Upper lobe of right lung (tissue), 1 donor: ENCODE data around the gene PAIP1. TPM values are rescaled to one million over a fixed set of nuclear protein-coding genes. Genes with fewer than 3 reads are reported as not detected.
"Not testable (repeated sequence)": the region's sequence is repeated elsewhere in the genome, so short reads cannot be mapped to it uniquely, and the experiment has no call there.

Experiments
- ATAC-seq: fragments of 200-7000 bp; cut with Tn5 transposase; one replicate; pipeline ENCODE4 v1.9.1; 2020; ENCODE audit warnings: mild to moderate bottlenecking, moderate library complexity
- DNase-seq: peaks from one replicate; pipeline ENCODE4 v3.0.0-alpha.2; 2020
- H3K27ac ChIP-seq: fragments of 200-600 bp; one replicate; pipeline ENCODE4 v1.8.0; 2022
- H3K27me3 ChIP-seq: fragments of 200-600 bp; one replicate; pipeline ENCODE4 v1.8.0; 2022; ENCODE audit warnings: mild to moderate bottlenecking
- H3K36me3 ChIP-seq: fragments of 200-600 bp; one replicate; pipeline ENCODE4 v1.8.0; 2022
- H3K4me1 ChIP-seq: fragments of 200-600 bp; one replicate; pipeline ENCODE4 v1.8.0; 2022
- H3K4me3 ChIP-seq: fragments of 200-600 bp; one replicate; pipeline ENCODE4 v1.8.0; 2022; ENCODE audit warnings: mild to moderate bottlenecking
- H3K9me3 ChIP-seq: fragments of 200-600 bp; one replicate; pipeline ENCODE4 v1.8.0; 2022
- intact Hi-C: fragments of 100-400 bp; cut with DNase I; formaldehyde crosslinking; loops from one replicate; pipeline ENCODE4 v1.11.0; 2022
- total RNA-seq: library from RNA; stranded (reverse); fragmentation: NEBNext Ultra II Directional; extraction: Animal tissue kit (Norgen Biotek cat#: 25700); gene quantifications from one replicate; pipeline ENCODE4 v1.2.1, GENCODE V29; 2021
- TF ChIP-seq, protein P1 (sequence below): fragments of 200-600 bp; IDR thresholded peaks from one replicate; pipeline ENCODE4 v1.8.0; 2022; ENCODE audit warnings: antibody characterized with exemption
- donor health status: DM: no; HTN: yes; CAD: no; lungs with severe emphysema.

The PAIP1 gene
- total RNA-seq, 1 donor from 2014 or later = 82.3 TPM

GRCh38 chr5:43514025-43514424, 42.9 kb downstream of the PAIP1 start:
- H3K9me3 ChIP-seq = no peaks in the 10 kb centered on the region
- no peaks in the 10 kb centered on the region for H3K36me3 ChIP-seq
- no peak for ATAC-seq
- peaks cover 12% of the 10 kb centered on the region for H3K4me1 ChIP-seq
- no peaks in the 10 kb centered on the region for H3K27me3 ChIP-seq
- TF ChIP-seq, protein P1, sequence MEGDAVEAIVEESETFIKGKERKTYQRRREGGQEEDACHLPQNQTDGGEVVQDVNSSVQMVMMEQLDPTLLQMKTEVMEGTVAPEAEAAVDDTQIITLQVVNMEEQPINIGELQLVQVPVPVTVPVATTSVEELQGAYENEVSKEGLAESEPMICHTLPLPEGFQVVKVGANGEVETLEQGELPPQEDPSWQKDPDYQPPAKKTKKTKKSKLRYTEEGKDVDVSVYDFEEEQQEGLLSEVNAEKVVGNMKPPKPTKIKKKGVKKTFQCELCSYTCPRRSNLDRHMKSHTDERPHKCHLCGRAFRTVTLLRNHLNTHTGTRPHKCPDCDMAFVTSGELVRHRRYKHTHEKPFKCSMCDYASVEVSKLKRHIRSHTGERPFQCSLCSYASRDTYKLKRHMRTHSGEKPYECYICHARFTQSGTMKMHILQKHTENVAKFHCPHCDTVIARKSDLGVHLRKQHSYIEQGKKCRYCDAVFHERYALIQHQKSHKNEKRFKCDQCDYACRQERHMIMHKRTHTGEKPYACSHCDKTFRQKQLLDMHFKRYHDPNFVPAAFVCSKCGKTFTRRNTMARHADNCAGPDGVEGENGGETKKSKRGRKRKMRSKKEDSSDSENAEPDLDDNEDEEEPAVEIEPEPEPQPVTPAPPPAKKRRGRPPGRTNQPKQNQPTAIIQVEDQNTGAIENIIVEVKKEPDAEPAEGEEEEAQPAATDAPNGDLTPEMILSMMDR = no peak
- DNase-seq = no peak
- no peak overlapping the region for H3K27ac ChIP-seq
- peak overlapping the region; percentile 73 for H3K4me3 ChIP-seq
- intact Hi-C loops = no loop called here

- H3K36me3 ChIP-seq, H3K27ac ChIP-seq, H3K4me3 ChIP-seq, H3K9me3 ChIP-seq, DNase-seq, H3K27me3 ChIP-seq, ATAC-seq, intact Hi-C loops: not testable (repeated sequence)
- peaks cover 11% of the 10 kb centered on the region for H3K4me1 ChIP-seq
Measured at GRCh38 chr5:43511062-43511461, 45.8 kb downstream of the PAIP1 start.

- H3K4me3 ChIP-seq = no peak overlapping the region
- TF ChIP-seq, protein P1 = no peak
- ATAC-seq = no peak
- H3K9me3 ChIP-seq = no peaks in the 10 kb centered on the region
- H3K27me3 ChIP-seq = no peaks in the 10 kb centered on the region
- H3K4me1 ChIP-seq = no peaks in the 10 kb centered on the region
- no peak for DNase-seq
- intact Hi-C loops = no loop called here
- no peaks in the 10 kb centered on the region for H3K36me3 ChIP-seq
- H3K27ac ChIP-seq = no peak overlapping the region
Measured at GRCh38 chr5:43498581-43498980, 58.3 kb downstream of the PAIP1 start.

DNA sequence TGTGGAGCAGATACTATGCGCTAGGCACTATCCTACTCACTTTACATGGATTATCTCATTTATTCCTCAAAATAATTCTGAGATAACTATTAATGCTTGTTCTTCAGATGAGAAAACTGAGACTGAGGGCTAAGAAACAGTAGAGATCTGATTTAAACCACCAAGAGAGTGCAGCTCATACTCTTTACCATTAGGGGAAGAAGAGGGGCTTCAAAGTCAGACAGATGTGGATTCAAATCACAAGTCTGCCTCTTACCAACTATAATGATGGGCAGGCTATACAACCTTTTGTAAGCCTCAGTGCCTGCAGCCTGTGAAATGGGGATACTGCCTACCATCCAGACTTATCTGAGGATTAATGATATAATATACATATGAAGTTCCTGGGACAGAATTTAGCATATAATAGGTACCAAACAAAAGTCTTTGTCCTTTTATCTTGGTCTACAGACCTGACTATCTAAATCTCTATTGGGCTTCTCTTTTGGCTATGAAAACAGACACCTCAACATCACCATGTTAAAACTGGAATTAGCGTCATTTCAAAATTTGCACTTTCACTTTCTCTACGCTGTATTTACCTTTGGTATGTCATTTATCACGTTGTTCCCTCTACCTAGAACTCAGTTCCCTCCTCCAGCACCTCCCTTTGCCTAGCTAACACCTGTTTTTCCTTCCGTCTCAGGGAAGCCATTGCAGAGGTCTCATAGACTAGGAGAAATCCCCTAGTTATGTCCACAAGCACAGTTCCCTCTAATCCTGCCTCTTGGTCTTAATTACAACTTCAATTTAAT, 59.4 kb downstream of the PAIP1 start:
- no peak overlapping the region for H3K27ac ChIP-seq
- H3K9me3 ChIP-seq = no peaks in the 10 kb centered on the region
- H3K36me3 ChIP-seq = no peaks in the 10 kb centered on the region
- no peak for DNase-seq
- TF ChIP-seq, protein P1 = no peak
- ATAC-seq = no peak
- intact Hi-C loops = no loop called here
- no peak overlapping the region for H3K4me3 ChIP-seq
- H3K4me1 ChIP-seq = no peaks in the 10 kb centered on the region
- no peaks in the 10 kb centered on the region for H3K27me3 ChIP-seq

GRCh38 chr5:43491326-43491725, 65.6 kb downstream of the PAIP1 start:
- Histone ChIP-seq H3K4me1 (no peaks in the 10 kb centered on the region), H3K27ac (no peak overlapping the region), H3K9me3 (no peaks in the 10 kb centered on the region), H3K27me3 (no peaks in the 10 kb centered on the region), H3K36me3 (no peaks in the 10 kb centered on the region), H3K4me3 (no peak overlapping the region)
- ATAC-seq = no peak
- intact Hi-C loops = no loop called here
- DNase-seq = no peak
- TF ChIP-seq, protein P1 = no peak

DNA sequence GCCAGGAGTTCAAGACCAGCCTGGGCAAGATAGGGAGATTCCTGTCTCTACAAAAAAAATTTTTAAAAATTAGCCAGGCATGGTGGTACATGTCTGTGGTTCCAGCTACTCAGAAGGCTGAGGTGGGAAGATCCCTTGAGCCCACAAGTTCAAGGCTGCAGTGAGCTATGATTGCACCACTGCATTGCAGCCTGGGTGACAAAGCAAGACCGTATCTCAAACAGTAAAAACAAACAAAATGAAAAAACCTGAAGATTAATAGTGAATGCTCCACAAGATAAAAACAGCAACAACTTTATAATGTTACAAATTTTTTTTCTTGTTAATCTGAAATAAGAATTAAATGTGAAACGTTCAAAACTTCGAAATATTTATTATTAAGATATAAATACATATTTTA, 70.5 kb downstream of the PAIP1 start:
- H3K27ac ChIP-seq = no peak overlapping the region
- peaks cover 14% of the 10 kb centered on the region for H3K4me1 ChIP-seq
- no peaks in the 10 kb centered on the region for H3K27me3 ChIP-seq
- ATAC-seq = no peak
- no peaks in the 10 kb centered on the region for H3K36me3 ChIP-seq
- TF ChIP-seq, protein P1 = no peak
- intact Hi-C loops = no loop called here
- no peak for DNase-seq
- no peaks in the 10 kb centered on the region for H3K9me3 ChIP-seq
- H3K4me3 ChIP-seq = no peak overlapping the region
